Neural progenitor cell (in vitro differentiated cells): ENCODE measurements around the gene CACNA1C. TPM values are rescaled to one million over a fixed set of nuclear protein-coding genes. Genes with fewer than 3 reads are reported as not detected.

ENCODE experiments used
- DNase-seq: peaks from one replicate; pipeline ENCODE4 v3.0.0-alpha.2; 2016; ENCODE audit warnings: low spot score
- H2AFZ ChIP-seq: fragments of 200-600 bp; sonication (generic); replicated peaks from 2 replicates; pipeline ENCODE4 v1.6.1; 2016; ENCODE audit warnings: antibody characterized with exemption
- H3F3A ChIP-seq: fragments of 200-600 bp; sonication (generic); 2 replicates; pipeline ENCODE4 v1.6.1; 2016; ENCODE audit warnings: antibody characterized with exemption, low read depth
- H3K27ac ChIP-seq: fragments of 200-600 bp; sonication (generic); 2 replicates; pipeline ENCODE4 v1.5.1; 2016; ENCODE audit warnings: mild to moderate bottlenecking
- H3K27me3 ChIP-seq: fragments of 200-600 bp; sonication (generic); 2 replicates; pipeline ENCODE4 v1.6.1; 2016; ENCODE audit warnings: mild to moderate bottlenecking, moderate library complexity
- H3K36me3 ChIP-seq: fragments of 200-600 bp; sonication (generic); 2 replicates; pipeline ENCODE4 v1.5.1; 2016
- H3K4me1 ChIP-seq: fragments of 200-600 bp; sonication (generic); 2 replicates; pipeline ENCODE4 v1.6.1; 2016; ENCODE audit warnings: mixed run types
- H3K4me2 ChIP-seq: fragments of 200-600 bp; sonication (generic); 2 replicates; pipeline ENCODE4 v1.6.1; 2016
- H3K4me3 ChIP-seq: fragments of 200-600 bp; sonication (generic); 2 replicates; pipeline ENCODE4 v1.5.1; 2016
- H3K79me2 ChIP-seq: fragments of 200-600 bp; sonication (generic); 2 replicates; pipeline ENCODE4 v1.6.1; 2016; ENCODE audit warnings: low read depth
- H3K9ac ChIP-seq: fragments of 200-600 bp; sonication (generic); 2 replicates; pipeline ENCODE4 v1.6.1; 2016
- H3K9me3 ChIP-seq: fragments of 200-600 bp; sonication (generic); 2 replicates; pipeline ENCODE4 v1.5.1; 2016; ENCODE audit warnings: low read depth
- H4K20me1 ChIP-seq: fragments of 200-600 bp; sonication (generic); 2 replicates; pipeline ENCODE4 v1.6.1; 2016; ENCODE audit warnings: low read depth
- H3K27ac Mint-ChIP-seq: 3 replicates; pipeline ENCODE4 v1.8.0; 2021; ENCODE audit warnings: mixed read lengths
- H3K27me3 Mint-ChIP-seq: 2 replicates; pipeline ENCODE4 v1.8.0; 2022; ENCODE audit warnings: low read depth, mild to moderate bottlenecking, inconsistent platforms, moderate library complexity, mixed read lengths; ENCODE audit not compliant: insufficient read depth
- H3K36me3 Mint-ChIP-seq: 3 replicates; pipeline ENCODE4 v1.8.0; 2021; ENCODE audit warnings: mixed read lengths
- H3K4me1 Mint-ChIP-seq: 3 replicates; pipeline ENCODE4 v1.8.0; 2021; ENCODE audit warnings: mixed read lengths
- H3K4me3 Mint-ChIP-seq: 3 replicates; pipeline ENCODE4 v1.8.0; 2021; ENCODE audit warnings: mild to moderate bottlenecking, moderate library complexity, mixed read lengths
- H3K9me3 Mint-ChIP-seq: 3 replicates; pipeline ENCODE4 v1.8.0; 2020; ENCODE audit warnings: mixed read lengths
- EZH2 ChIP-seq: fragments of 200-600 bp; sonication (generic); IDR thresholded peaks from 2 replicates; pipeline ENCODE4 v1.6.1; 2017; ENCODE audit warnings: antibody characterized with exemption, mild to moderate bottlenecking, moderate library complexity
- EZH2phosphoT487 ChIP-seq: fragments of 200-600 bp; sonication (generic); IDR thresholded peaks from 2 replicates; pipeline ENCODE4 v1.6.1; 2017; ENCODE audit warnings: antibody characterized with exemption
- total RNA-seq: library from RNA; depleted of rRNA; stranded (reverse); fragments of >200 nt; gene quantifications from 2 replicates; pipeline ENCODE4 v1.2.3, GENCODE V29; 2015; ENCODE audit warnings: low replicate concordance
- TF ChIP-seq, protein P1 (sequence below): fragments of 200-600 bp; sonication (generic); IDR thresholded peaks from 2 replicates; pipeline ENCODE4 v1.5.1; 2017; ENCODE audit warnings: antibody characterized with exemption, mild to moderate bottlenecking

Gene CACNA1C
- total RNA-seq, 1 donor from 2014 or later, result 2.7 TPM

DNA sequence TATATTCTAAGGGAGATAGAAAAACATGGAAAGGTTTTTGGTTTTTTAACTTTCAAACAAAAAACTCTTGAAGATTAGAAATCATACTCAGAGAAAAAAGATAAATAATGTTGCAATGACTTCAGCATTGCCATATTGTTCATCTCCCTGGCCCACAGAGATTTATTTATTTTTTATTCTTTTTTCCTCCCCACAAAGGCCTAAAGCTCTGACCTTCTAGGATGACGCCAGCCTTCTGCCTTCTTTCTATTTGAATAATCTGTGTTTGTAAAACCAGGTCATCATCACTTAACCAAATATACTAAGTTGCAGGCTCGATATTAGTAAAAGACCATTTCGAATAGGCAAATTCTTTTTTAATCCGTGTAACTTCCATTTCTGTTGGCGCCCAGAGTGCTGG, 44.1 kb upstream of the CACNA1C start:
- DNase-seq, result no peak
- Histone ChIP-seq H3K4me1 (peaks cover 22% of the 10 kb centered on the region), H3K36me3 (no peaks in the 10 kb centered on the region), H3F3A (peaks cover 17% of the 10 kb centered on the region), H2AFZ (no peak overlapping the region), H4K20me1 (no peaks in the 10 kb centered on the region), H3K4me2 (no peak overlapping the region), H3K9ac (no peak overlapping the region), H3K27me3 (no peaks in the 10 kb centered on the region), H3K27ac (no peak overlapping the region), H3K79me2 (peaks cover 5% of the 10 kb centered on the region), H3K9me3 (no peaks in the 10 kb centered on the region), H3K4me3 (no peak overlapping the region)
- no peaks in the 10 kb centered on the region for H3K9me3 Mint-ChIP-seq
- no peak for TF ChIP-seq EZH2
- TF ChIP-seq EZH2phosphoT487, result no peak
- TF ChIP-seq, protein P1, sequence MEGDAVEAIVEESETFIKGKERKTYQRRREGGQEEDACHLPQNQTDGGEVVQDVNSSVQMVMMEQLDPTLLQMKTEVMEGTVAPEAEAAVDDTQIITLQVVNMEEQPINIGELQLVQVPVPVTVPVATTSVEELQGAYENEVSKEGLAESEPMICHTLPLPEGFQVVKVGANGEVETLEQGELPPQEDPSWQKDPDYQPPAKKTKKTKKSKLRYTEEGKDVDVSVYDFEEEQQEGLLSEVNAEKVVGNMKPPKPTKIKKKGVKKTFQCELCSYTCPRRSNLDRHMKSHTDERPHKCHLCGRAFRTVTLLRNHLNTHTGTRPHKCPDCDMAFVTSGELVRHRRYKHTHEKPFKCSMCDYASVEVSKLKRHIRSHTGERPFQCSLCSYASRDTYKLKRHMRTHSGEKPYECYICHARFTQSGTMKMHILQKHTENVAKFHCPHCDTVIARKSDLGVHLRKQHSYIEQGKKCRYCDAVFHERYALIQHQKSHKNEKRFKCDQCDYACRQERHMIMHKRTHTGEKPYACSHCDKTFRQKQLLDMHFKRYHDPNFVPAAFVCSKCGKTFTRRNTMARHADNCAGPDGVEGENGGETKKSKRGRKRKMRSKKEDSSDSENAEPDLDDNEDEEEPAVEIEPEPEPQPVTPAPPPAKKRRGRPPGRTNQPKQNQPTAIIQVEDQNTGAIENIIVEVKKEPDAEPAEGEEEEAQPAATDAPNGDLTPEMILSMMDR, result no peak
- peaks cover 18% of the 10 kb centered on the region for H3K4me1 Mint-ChIP-seq
- peaks cover 2% of the 10 kb centered on the region for H3K27me3 Mint-ChIP-seq
- H3K36me3 Mint-ChIP-seq, result no peaks in the 10 kb centered on the region
- H3K27ac Mint-ChIP-seq, result no peak overlapping the region
- H3K4me3 Mint-ChIP-seq, result no peak overlapping the region

DNA sequence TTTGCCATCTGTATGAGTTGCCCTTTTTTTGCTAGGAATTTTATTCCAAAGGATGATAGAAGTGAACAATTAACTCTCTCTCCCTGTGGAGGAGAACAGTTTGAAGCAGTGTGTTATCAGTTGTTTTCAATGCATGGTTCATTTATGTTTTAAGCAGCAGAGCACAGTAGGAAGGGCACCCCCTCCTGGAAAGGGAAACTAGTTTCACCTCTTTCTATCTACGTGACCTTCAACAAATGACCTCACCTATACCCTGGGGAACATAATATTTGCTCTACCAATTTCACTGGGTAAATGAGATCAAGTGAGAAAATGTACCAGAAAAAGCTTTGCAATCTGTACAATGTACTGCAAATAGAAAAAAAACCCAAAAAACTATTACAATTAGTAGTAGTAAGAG, 43.2 kb upstream of the CACNA1C start:
- no peaks in the 10 kb centered on the region for H3K27me3 ChIP-seq
- DNase-seq, result no peak
- no peaks in the 10 kb centered on the region for H3K36me3 Mint-ChIP-seq
- no peaks in the 10 kb centered on the region for H3K9me3 ChIP-seq
- H3K4me3 Mint-ChIP-seq, result no peak overlapping the region
- H3K4me1 Mint-ChIP-seq, result peaks cover 19% of the 10 kb centered on the region
- H3K36me3 ChIP-seq, result no peaks in the 10 kb centered on the region
- no peak overlapping the region for H3K27ac Mint-ChIP-seq
- peak overlapping the region; percentile 35 for H2AFZ ChIP-seq
- no peaks in the 10 kb centered on the region for H3K79me2 ChIP-seq
- no peaks in the 10 kb centered on the region for H4K20me1 ChIP-seq
- peaks cover 10% of the 10 kb centered on the region for H3F3A ChIP-seq
- no peak overlapping the region for H3K4me3 ChIP-seq
- H3K9me3 Mint-ChIP-seq, result no peaks in the 10 kb centered on the region
- H3K4me1 ChIP-seq, result peaks cover 22% of the 10 kb centered on the region
- no peak overlapping the region for H3K27ac ChIP-seq
- H3K27me3 Mint-ChIP-seq, result no peaks in the 10 kb centered on the region
- H3K4me2 ChIP-seq, result no peak overlapping the region
- TF ChIP-seq, protein P1, result peak; percentile 37
- no peak for TF ChIP-seq EZH2
- no peak overlapping the region for H3K9ac ChIP-seq

- Histone ChIP-seq H2AFZ (peak overlapping the region; percentile 88), H3K79me2 (no peaks in the 10 kb centered on the region)
- no peaks in the 10 kb centered on the region for H3K27me3 Mint-ChIP-seq
Measured at GRCh38 chr12:2011643-2012607, 40.9 kb upstream of the CACNA1C start.

More at GRCh38 chr12:2011643-2012607, 40.9 kb upstream of the CACNA1C start:
- Histone ChIP-seq H3K9ac (no peak overlapping the region), H3K27me3 (no peaks in the 10 kb centered on the region), H3K27ac (no peak overlapping the region), H3F3A (peaks cover 4% of the 10 kb centered on the region), H3K4me3 (no peak overlapping the region), H3K36me3 (no peaks in the 10 kb centered on the region), H4K20me1 (no peaks in the 10 kb centered on the region), H3K4me2 (no peak overlapping the region), H3K9me3 (no peaks in the 10 kb centered on the region), H3K4me1 (peaks cover 15% of the 10 kb centered on the region)
- peaks cover 14% of the 10 kb centered on the region for H3K4me1 Mint-ChIP-seq
- peak; percentile 34 for DNase-seq
- no peaks in the 10 kb centered on the region for H3K36me3 Mint-ChIP-seq
- no peak overlapping the region for H3K27ac Mint-ChIP-seq
- no peak overlapping the region for H3K4me3 Mint-ChIP-seq
- no peaks in the 10 kb centered on the region for H3K9me3 Mint-ChIP-seq
- TF ChIP-seq, protein P1, result peak; percentile 37
- TF ChIP-seq EZH2phosphoT487, result no peak
- TF ChIP-seq EZH2, result no peak
